Endothelial cell of umbilical vein (primary cell): ENCODE data around the gene RPLP2. TPM values are rescaled to one million over a fixed set of nuclear protein-coding genes. Genes with fewer than 3 reads are reported as not detected.

Experiments
- BruUV-seq: library from RNA; stranded (reverse); fragments of 400-500 nt; replicated peaks from 2 replicates; lab custom pipeline; 2021; lab: Mats Ljungman, UMichigan
- CTCF ChIA-PET: fragments of 300-600, 350-600 bp; sonication (Branson Sonifier 250); formaldehyde crosslinking; loops from one replicate; lab custom pipeline; 2021; ENCODE audit warnings: antibody characterized with exemption, inconsistent platforms; lab: Charles Lee
- POLR2A ChIA-PET: fragments of 300-600, 350-600 bp; sonication (Branson Sonifier 250); formaldehyde crosslinking; loops from one replicate; lab custom pipeline; 2021; ENCODE audit warnings: antibody characterized with exemption, inconsistent platforms; lab: Charles Lee
- DNase-seq: peaks from one replicate; pipeline ENCODE4 v3.0.0-alpha.2; 2011; ENCODE audit warnings: low read depth, low spot score
- FAIRE-seq: peaks from 2 replicates; lab custom pipeline; 2011; peaks lifted over from hg19 to GRCh38; lab: Jason Lieb, UNC
- H2AFZ ChIP-seq: 2 replicates; pipeline ENCODE4 v1.6.0; 2012; ENCODE audit warnings: low read depth, low read length, control low read depth, inconsistent platforms
- H3K27ac ChIP-seq: 2 replicates; pipeline ENCODE4 v1.5.1; 2011; ENCODE audit warnings: low read depth, mild to moderate bottlenecking, control low read depth, low read length, moderate library complexity; ENCODE audit not compliant: insufficient read depth
- H3K27me3 ChIP-seq, 2 experiments: 2 replicates each; pipeline versions ENCODE4 v1.6.0 to v1.6.1; 2011; ENCODE audit warnings: low read length in 2 of 2, mixed read lengths in 1 of 2; ENCODE audit not compliant: control insufficient read depth in 2 of 2, insufficient read depth in 2 of 2
- H3K36me3 ChIP-seq, 2 experiments: 2 replicates in 1 of 2; 3 replicates in 1 of 2; pipeline ENCODE4 v1.5.1; 2011; ENCODE audit warnings: low read length in 2 of 2, mild to moderate bottlenecking in 1 of 2, moderate library complexity in 1 of 2; ENCODE audit not compliant: control insufficient read depth in 2 of 2, insufficient read depth in 2 of 2; ENCODE audit errors: extremely low read depth in 1 of 2
- H3K4me1 ChIP-seq: 3 replicates; pipeline ENCODE4 v1.5.1; 2011; ENCODE audit warnings: mild to moderate bottlenecking, low read length; ENCODE audit not compliant: control insufficient read depth, insufficient read depth; ENCODE audit errors: extremely low read depth
- H3K4me2 ChIP-seq: 2 replicates; pipeline ENCODE4 v1.6.1; 2011; ENCODE audit warnings: low read length, control low read depth, mixed read lengths; ENCODE audit not compliant: insufficient read depth
- H3K4me3 ChIP-seq, 3 experiments: fragments of 200-600 bp in 1 of 3; sonication (generic), shearing (Covaris generic) in 1 of 3; replicated peaks in 1 of 3; 2 replicates each; pipeline ENCODE4 v1.5.1; 2011 to 2016; ENCODE audit warnings: control low read depth in 3 of 3, low read length in 3 of 3, mild to moderate bottlenecking in 2 of 3, inconsistent platforms in 1 of 3, low read depth in 1 of 3, moderate library complexity in 1 of 3; ENCODE audit not compliant: insufficient read depth in 1 of 3
- H3K79me2 ChIP-seq: 2 replicates; pipeline ENCODE4 v1.6.0; 2012; ENCODE audit warnings: low read length, inconsistent platforms; ENCODE audit not compliant: control insufficient read depth, insufficient read depth
- H3K9ac ChIP-seq: replicated peaks from 2 replicates; pipeline ENCODE3; 2011; ENCODE audit warnings: low read length, control low read depth; ENCODE audit not compliant: insufficient read depth; ENCODE audit errors: extremely low read depth
- H3K9me1 ChIP-seq: replicated peaks from 3 replicates; pipeline ENCODE4 v1.6.0; 2011; ENCODE audit warnings: mild to moderate bottlenecking, low read length; ENCODE audit not compliant: control insufficient read depth, insufficient read depth; ENCODE audit errors: extremely low read depth
- H3K9me3 ChIP-seq: replicated peaks from 2 replicates; pipeline ENCODE4 v1.5.1; 2012; ENCODE audit warnings: low read length, inconsistent platforms; ENCODE audit not compliant: control insufficient read depth, insufficient read depth
- H4K20me1 ChIP-seq: replicated peaks from 2 replicates; pipeline ENCODE3; 2011; ENCODE audit warnings: mild to moderate bottlenecking, low read length; ENCODE audit not compliant: control insufficient read depth, insufficient read depth; ENCODE audit errors: extremely low read depth
- CTCF ChIP-seq, 2 donors: IDR thresholded peaks; 1 replicate in 1 of 2; 2 replicates in 1 of 2; pipeline ENCODE4 v1.5.1; 2011; ENCODE audit warnings: low read length in 2 of 2, mild to moderate bottlenecking in 2 of 2, moderate library complexity in 2 of 2, control low read depth in 1 of 2, inconsistent platforms in 1 of 2, low read depth in 1 of 2; ENCODE audit not compliant: insufficient read depth in 1 of 2; ENCODE audit errors: extremely low read depth in 1 of 2
- EZH2 ChIP-seq: IDR thresholded peaks from 2 replicates; pipeline ENCODE4 v1.6.1; 2012; ENCODE audit warnings: borderline replicate concordance, low read depth, mild to moderate bottlenecking, moderate library complexity, low read length, inconsistent platforms; ENCODE audit not compliant: severe bottlenecking
- FOS ChIP-seq: IDR thresholded peaks from 2 replicates; pipeline ENCODE4 v1.6.1; 2011; ENCODE audit warnings: mild to moderate bottlenecking, low read length, moderate library complexity, borderline replicate concordance; ENCODE audit not compliant: insufficient read depth
- GATA2 ChIP-seq: IDR thresholded peaks from 2 replicates; pipeline ENCODE4 v1.7.0; 2011; ENCODE audit warnings: low read depth, mild to moderate bottlenecking, moderate library complexity, mixed read lengths, low read length; ENCODE audit not compliant: insufficient read length, insufficient read depth
- JUN ChIP-seq: IDR thresholded peaks from 2 replicates; pipeline ENCODE4 v1.6.1; 2011; ENCODE audit warnings: borderline replicate concordance, low read depth; ENCODE audit not compliant: insufficient read length, insufficient read depth
- MYC ChIP-seq: IDR thresholded peaks from one replicate; pipeline ENCODE4 v1.6.1; 2011; ENCODE audit warnings: mild to moderate bottlenecking, low read depth, low read length
- POLR2A ChIP-seq: IDR thresholded peaks from 2 replicates; pipeline ENCODE4 v1.6.1; 2012; ENCODE audit warnings: low read depth, mild to moderate bottlenecking, control low read depth, low read length
- POLR2AphosphoS5 ChIP-seq: IDR thresholded peaks from 2 replicates; pipeline ENCODE4 v1.6.1; 2012; ENCODE audit warnings: low read depth, mild to moderate bottlenecking, control low read depth, low read length, moderate library complexity; ENCODE audit not compliant: insufficient read depth
- dilution Hi-C: fragments of 300-500 bp; cut with MboI; formaldehyde crosslinking; loops from one replicate; pipeline ENCODE4 v1.15.0; 2019; ENCODE audit warnings: low sequenced_read_pairs; ENCODE audit not compliant: extremely low pct_ligation_motif_present
- intact Hi-C: fragments of 100-400 bp; cut with micrococcal nuclease; formaldehyde crosslinking; loops from one replicate; pipeline ENCODE4 v1.10.0; 2022
- polyA plus RNA-seq, 4 experiments: library from polyadenylated mRNA; depleted of rRNA in 3 of 4; stranded (reverse) in 3 of 4; unstranded in 1 of 4; fragments of >200 nt; gene quantifications; 2 replicates each; pipeline versions ENCODE4 v1.2.1 to v1.2.3, GENCODE V29; 2011 to 2012; ENCODE audit warnings: missing spikeins in 1 of 4
- total RNA-seq: library from RNA; stranded (reverse); gene quantifications from 2 replicates; pipeline ENCODE4 v1.2.3, GENCODE V29; 2021
- TF ChIP-seq, protein P1 (sequence below): IDR thresholded peaks from 2 replicates; pipeline ENCODE4 v1.6.1; 2011; ENCODE audit not compliant: insufficient read depth, insufficient read length

The RPLP2 gene
- total and polyA plus RNA-seq, 2 donors (not counting 3 experiments of a cell fraction or from before 2014, with no cell fraction given) = 1,579 to 1,739 TPM

DNA sequence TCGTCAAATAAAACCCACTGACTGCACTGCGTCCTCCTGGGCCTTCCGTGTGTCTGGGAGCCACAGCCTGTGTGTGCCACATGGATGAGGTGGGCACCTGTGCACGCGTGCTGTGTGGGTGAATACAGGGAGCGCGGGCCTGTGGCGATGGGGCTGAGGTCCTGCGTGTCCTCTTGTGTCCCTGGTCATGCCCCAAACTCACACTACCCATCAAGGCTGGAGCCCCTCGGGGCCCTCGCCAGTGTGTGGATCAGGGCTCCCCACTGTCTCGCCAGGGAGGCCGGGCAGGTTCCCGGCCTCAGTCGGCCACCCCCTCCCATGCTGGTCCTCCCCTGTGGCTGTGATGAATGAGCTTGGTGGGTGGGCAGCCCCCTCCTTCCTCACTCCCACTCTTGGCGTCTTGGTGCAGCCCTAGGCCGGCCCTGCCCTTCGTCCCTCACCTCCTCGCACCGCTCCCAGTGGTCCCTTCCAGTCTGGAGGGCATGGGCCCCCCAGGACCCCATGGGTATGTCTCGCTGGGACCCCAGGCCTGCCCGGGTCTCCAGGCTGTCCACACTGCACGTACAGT lies 22.3 kb downstream of the RPLP2 start:
- H3K9me3 ChIP-seq = no peaks in the 10 kb centered on the region
- FAIRE-seq (no peak), DNase-seq (no peak)
- TF ChIP-seq CTCF (IDR thresholded peaks at IDR 0.05; ENCODE audit: extremely low read depth in 1 of 2, insufficient read depth in 1 of 2, low read depth in 1 of 2, low read length in 2 of 2) (no peak), POLR2A (no peak), MYC (no peak), EZH2 (no peak), JUN (no peak), FOS (no peak), GATA2 (no peak), POLR2AphosphoS5 (no peak)
- TF ChIP-seq, protein P1, sequence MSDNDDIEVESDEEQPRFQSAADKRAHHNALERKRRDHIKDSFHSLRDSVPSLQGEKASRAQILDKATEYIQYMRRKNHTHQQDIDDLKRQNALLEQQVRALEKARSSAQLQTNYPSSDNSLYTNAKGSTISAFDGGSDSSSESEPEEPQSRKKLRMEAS = no peak
- no peaks in the 10 kb centered on the region for H3K27me3 ChIP-seq
- intact Hi-C loops = no loop called here
- CTCF ChIA-PET = interaction anchor here (2.7 kb wide), 1 partner anchor 8 kb away, joined by 8 read pairs; no protein-coding TSS in a partner anchor
- peaks cover 26% of the 10 kb centered on the region for H3K79me2 ChIP-seq
- no peaks in the 10 kb centered on the region for H4K20me1 ChIP-seq
- peak overlapping the region; percentile 38 for H3K9ac ChIP-seq
- H3K4me3 ChIP-seq = peak overlapping the region in 2 of 3 experiments; percentile 16 to 70
- POLR2A ChIA-PET = interaction anchor here (2.3 to 3.6 kb wide), 3 partner anchors 10 to 13 kb away, joined by 15 to 28 read pairs (median 25); partner anchors contain the start of genes PNPLA2, POLR2L and TSPAN4
- dilution Hi-C loops = no loop called here
- no peaks in the 10 kb centered on the region for H3K9me1 ChIP-seq
- H3K4me1 ChIP-seq = peaks cover 57% of the 10 kb centered on the region
- peaks cover 4 to 11% of the 10 kb centered on the region in 2 experiments for H3K36me3 ChIP-seq
- no TSS peak for BruUV-seq
- peak overlapping the region; percentile 27 for H3K4me2 ChIP-seq
- H2AFZ ChIP-seq = peak overlapping the region; percentile 8
- H3K27ac ChIP-seq = no peak overlapping the region
